RWPE2 (cell line): ENCODE data around the gene CTBP2.

ENCODE experiments used
- ATAC-seq: fragments of 200-7000 bp; cut with Tn5 transposase; 3 replicates; pipeline ENCODE4 v1.9.1; 2021; ENCODE audit warnings: low read depth
- DNase-seq: peaks from one replicate; pipeline ENCODE4 v3.0.0-alpha.2; 2020; ENCODE audit warnings: low spot score
- H3K27ac ChIP-seq: fragments of 450-650 bp; 2 replicates; pipeline ENCODE4 v1.5.1; 2017; ENCODE audit warnings: mild to moderate bottlenecking; ENCODE audit not compliant: poor library complexity, severe bottlenecking
- H3K27me3 ChIP-seq: fragments of 250-450 bp; sonication (Bioruptor Pico); 2 replicates; pipeline ENCODE4 v1.5.1; 2021; ENCODE audit warnings: mild to moderate bottlenecking, moderate library complexity; ENCODE audit not compliant: insufficient read depth, poor library complexity, severe bottlenecking
- H3K36me3 ChIP-seq: fragments of 250-450 bp; sonication (Bioruptor Pico); 2 replicates; pipeline ENCODE4 v1.5.1; 2020; ENCODE audit warnings: low read depth, mild to moderate bottlenecking, moderate library complexity
- H3K4me1 ChIP-seq: fragments of 250-450 bp; sonication (Bioruptor Pico); 2 replicates; pipeline ENCODE4 v1.5.1; 2021; ENCODE audit warnings: mild to moderate bottlenecking, moderate library complexity; ENCODE audit not compliant: insufficient read depth, poor library complexity, severe bottlenecking
- H3K4me3 ChIP-seq: fragments of 250-450 bp; sonication (Bioruptor Pico); 2 replicates; pipeline ENCODE4 v1.5.1; 2021; ENCODE audit warnings: mild to moderate bottlenecking, moderate library complexity; ENCODE audit not compliant: severe bottlenecking
- H3K9me3 ChIP-seq: fragments of 250-450 bp; sonication (Bioruptor Pico); 2 replicates; pipeline ENCODE4 v1.5.1; 2021; ENCODE audit warnings: mild to moderate bottlenecking, moderate library complexity; ENCODE audit not compliant: severe bottlenecking
- CTCF ChIP-seq: fragments of 450-650 bp; IDR thresholded peaks from one replicate; pipeline ENCODE4 v1.5.1; 2017; ENCODE audit warnings: mild to moderate bottlenecking, moderate library complexity; ENCODE audit not compliant: poor library complexity, severe bottlenecking

The CTBP2 gene

GRCh38 chr10:125172694-125173093, 12.3 kb upstream of the CTBP2 start:
- Histone ChIP-seq H3K4me1 (no peaks in the 10 kb centered on the region), H3K27ac (no peak overlapping the region), H3K4me3 (no peak overlapping the region), H3K9me3 (no peaks in the 10 kb centered on the region), H3K27me3 (no peaks in the 10 kb centered on the region), H3K36me3 (no peaks in the 10 kb centered on the region)
- TF ChIP-seq CTCF: no peak
- DNase-seq: no peak
- no peak for ATAC-seq

- Histone ChIP-seq H3K4me3 (no peak overlapping the region), H3K27me3 (no peaks in the 10 kb centered on the region), H3K27ac (no peak overlapping the region), H3K4me1 (no peaks in the 10 kb centered on the region), H3K36me3 (no peaks in the 10 kb centered on the region), H3K9me3 (no peaks in the 10 kb centered on the region)
- ATAC-seq (no peak), DNase-seq (no peak)
- TF ChIP-seq CTCF: no peak
These were observed 11.3 kb upstream of the CTBP2 start for GRCh38 chr10:125171402-125172306.

- no peak overlapping the region for H3K4me3 ChIP-seq
- ATAC-seq (no peak), DNase-seq (no peak)
- H3K4me1 ChIP-seq: no peaks in the 10 kb centered on the region
- H3K27ac ChIP-seq: no peak overlapping the region
- TF ChIP-seq CTCF: no peak
- no peaks in the 10 kb centered on the region for H3K9me3 ChIP-seq
- no peaks in the 10 kb centered on the region for H3K36me3 ChIP-seq
- H3K27me3 ChIP-seq: no peaks in the 10 kb centered on the region
These were observed 9.6 kb upstream of the CTBP2 start for GRCh38 chr10:125169915-125170314.

GRCh38 chr10:125169279-125169678, 8.9 kb upstream of the CTBP2 start:
- Histone ChIP-seq H3K36me3 (no peaks in the 10 kb centered on the region), H3K4me3 (no peak overlapping the region), H3K4me1 (no peaks in the 10 kb centered on the region), H3K27me3 (no peaks in the 10 kb centered on the region), H3K9me3 (no peaks in the 10 kb centered on the region), H3K27ac (no peak overlapping the region)
- DNase-seq: no peak
- TF ChIP-seq CTCF: no peak
- ATAC-seq: no peak

GRCh38 chr10:125166658-125167057, 6.3 kb upstream of the CTBP2 start:
- ATAC-seq (no peak), DNase-seq (no peak)
- Histone ChIP-seq H3K9me3 (no peaks in the 10 kb centered on the region), H3K36me3 (no peaks in the 10 kb centered on the region), H3K27me3 (no peaks in the 10 kb centered on the region), H3K4me3 (no peak overlapping the region), H3K4me1 (no peaks in the 10 kb centered on the region), H3K27ac (no peak overlapping the region)
- no peak for TF ChIP-seq CTCF
